ENCODE results near the gene SEMA4D. TPM values are rescaled to one million over a fixed set of nuclear protein-coding genes. Genes with fewer than 3 reads are reported as not detected.

SEMA4D gene
- total RNA-seq, 1 donor from 2014 or later: 49.9 TPM

DNA sequence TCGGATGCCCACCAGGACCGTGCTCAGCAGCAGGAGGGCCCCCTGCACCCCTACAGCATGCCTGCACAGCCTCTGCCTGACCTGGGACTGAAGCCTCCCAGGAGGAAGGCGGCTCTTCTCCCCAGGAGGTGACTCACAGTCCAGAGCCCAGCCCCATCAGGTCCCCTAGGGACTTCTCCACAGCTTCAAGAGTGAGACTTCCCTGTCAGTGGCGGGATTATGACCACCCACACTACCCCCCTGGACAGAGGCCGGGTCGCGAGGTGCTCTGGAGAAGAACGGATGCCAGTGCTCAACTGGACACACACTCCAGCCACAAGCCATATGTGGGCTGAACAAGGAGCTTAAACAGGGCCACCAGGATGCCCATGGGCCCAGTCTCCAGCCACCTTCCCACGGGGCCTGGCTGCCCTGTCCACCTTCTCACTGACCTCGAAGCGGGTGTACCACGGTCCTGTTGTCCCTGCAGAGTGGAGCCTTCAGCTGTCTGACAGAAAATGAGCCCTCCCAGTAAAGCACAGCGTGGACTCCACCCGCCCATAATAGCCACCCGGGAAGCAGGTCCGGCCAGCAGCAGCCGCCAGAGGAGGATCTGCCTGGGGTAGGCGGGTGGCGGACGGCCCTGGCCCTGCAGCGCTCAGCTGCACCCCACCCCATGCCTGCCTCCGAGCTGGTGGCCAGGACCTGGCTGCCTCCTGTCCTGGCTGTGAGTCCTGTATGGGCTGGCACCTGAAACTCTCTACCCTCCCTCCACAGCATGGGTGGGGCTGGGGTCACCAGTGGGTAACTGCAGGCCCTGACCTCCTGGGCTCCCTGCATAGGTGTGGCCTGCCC, 54.7 kb downstream of the SEMA4D start:
- DNase-seq: no peak
- TF ChIP-seq, protein P1, sequence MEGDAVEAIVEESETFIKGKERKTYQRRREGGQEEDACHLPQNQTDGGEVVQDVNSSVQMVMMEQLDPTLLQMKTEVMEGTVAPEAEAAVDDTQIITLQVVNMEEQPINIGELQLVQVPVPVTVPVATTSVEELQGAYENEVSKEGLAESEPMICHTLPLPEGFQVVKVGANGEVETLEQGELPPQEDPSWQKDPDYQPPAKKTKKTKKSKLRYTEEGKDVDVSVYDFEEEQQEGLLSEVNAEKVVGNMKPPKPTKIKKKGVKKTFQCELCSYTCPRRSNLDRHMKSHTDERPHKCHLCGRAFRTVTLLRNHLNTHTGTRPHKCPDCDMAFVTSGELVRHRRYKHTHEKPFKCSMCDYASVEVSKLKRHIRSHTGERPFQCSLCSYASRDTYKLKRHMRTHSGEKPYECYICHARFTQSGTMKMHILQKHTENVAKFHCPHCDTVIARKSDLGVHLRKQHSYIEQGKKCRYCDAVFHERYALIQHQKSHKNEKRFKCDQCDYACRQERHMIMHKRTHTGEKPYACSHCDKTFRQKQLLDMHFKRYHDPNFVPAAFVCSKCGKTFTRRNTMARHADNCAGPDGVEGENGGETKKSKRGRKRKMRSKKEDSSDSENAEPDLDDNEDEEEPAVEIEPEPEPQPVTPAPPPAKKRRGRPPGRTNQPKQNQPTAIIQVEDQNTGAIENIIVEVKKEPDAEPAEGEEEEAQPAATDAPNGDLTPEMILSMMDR (IDR thresholded peaks at IDR 0.05): no peak
- Histone ChIP-seq H3K27me3 (ENCODE audit: low read depth) (no peaks in the 10 kb centered on the region), H3K36me3 (no peaks in the 10 kb centered on the region), H3K4me1 (peaks cover 37% of the 10 kb centered on the region), H3K4me3 (no peak overlapping the region), H3K27ac (no peak overlapping the region), H3K9me3 (no peaks in the 10 kb centered on the region)
- ATAC-seq: no peak
- intact Hi-C loops (cut with DNase I): no loop called here

DNA sequence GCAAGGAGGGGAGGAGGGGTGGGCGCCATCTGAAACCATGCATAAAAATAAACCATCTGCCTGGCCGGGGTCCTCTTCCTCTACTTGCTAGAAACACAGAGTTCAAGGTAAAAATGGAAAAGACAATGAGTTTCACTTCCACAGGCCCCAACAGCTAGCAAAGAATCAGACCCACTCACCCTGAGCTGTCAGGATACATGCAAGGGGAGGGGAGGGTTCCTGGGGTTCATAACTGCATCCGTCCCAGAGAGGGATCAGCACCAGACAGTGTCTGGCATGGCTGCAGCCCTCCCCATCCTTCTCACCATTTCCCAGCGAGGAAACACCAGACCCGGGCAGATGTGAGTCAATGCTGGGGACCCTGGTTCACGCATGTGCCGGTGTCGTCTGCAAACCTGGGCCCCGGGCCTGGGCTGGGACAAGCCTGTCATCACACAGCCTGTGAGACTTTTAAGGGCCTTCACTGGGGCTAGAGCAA, 55.4 kb downstream of the SEMA4D start:
- intact Hi-C loops (cut with DNase I): no loop called here
- Histone ChIP-seq H3K27me3 (ENCODE audit: low read depth) (no peaks in the 10 kb centered on the region), H3K27ac (no peak overlapping the region), H3K4me1 (peaks cover 40% of the 10 kb centered on the region), H3K36me3 (no peaks in the 10 kb centered on the region), H3K9me3 (no peaks in the 10 kb centered on the region), H3K4me3 (no peak overlapping the region)
- ATAC-seq (no peak), DNase-seq (no peak)
- TF ChIP-seq, protein P1 (IDR thresholded peaks at IDR 0.05): no peak

DNA sequence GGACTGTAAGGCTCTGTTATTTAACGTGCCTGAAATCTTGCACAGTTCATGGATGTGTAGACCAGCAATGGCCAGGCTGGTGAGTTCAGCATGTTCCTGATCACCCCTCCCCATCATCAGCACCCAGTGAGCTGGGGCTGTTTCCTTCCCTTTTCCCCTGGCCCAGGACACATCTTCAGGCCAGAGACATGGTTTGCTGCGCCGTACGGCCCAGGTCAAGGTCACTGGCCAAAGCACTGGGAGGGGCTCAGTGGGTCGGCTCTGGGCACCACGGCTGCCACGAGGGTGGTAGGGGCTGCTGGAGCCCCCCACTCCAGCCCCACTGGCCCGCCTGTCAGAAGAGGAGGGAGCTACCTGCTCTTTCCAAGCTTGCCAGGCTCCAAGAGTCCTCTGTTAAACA, 55.9 kb downstream of the SEMA4D start:
- Histone ChIP-seq H3K27ac (no peak overlapping the region), H3K36me3 (no peaks in the 10 kb centered on the region), H3K27me3 (ENCODE audit: low read depth) (no peaks in the 10 kb centered on the region), H3K9me3 (no peaks in the 10 kb centered on the region), H3K4me3 (no peak overlapping the region), H3K4me1 (peaks cover 46% of the 10 kb centered on the region)
- ATAC-seq (no peak), DNase-seq (no peak)
- intact Hi-C loops (cut with DNase I): no loop called here
- TF ChIP-seq, protein P1 (IDR thresholded peaks at IDR 0.05): no peak

DNA sequence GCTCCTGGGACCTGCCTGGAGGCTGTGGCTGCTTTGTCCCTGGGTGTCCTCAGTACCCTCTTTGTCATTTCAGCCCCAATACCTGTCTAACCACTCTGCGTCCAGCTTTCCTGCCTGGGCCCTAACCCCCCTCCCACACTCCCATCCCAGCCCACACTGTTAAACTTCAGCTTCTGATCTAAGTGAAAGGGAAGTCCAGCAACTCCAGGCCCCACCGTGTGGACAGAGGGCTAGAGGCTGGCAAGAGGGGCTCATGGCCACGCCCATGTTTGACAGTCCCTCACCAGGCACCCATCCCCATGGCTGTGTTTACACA, 56.3 kb downstream of the SEMA4D start:
- TF ChIP-seq, protein P1 (IDR thresholded peaks at IDR 0.05): no peak
- Histone ChIP-seq H3K4me3 (no peak overlapping the region), H3K27ac (peak overlapping the region; percentile 62), H3K9me3 (no peaks in the 10 kb centered on the region), H3K27me3 (ENCODE audit: low read depth) (no peaks in the 10 kb centered on the region), H3K36me3 (no peaks in the 10 kb centered on the region), H3K4me1 (peaks cover 50% of the 10 kb centered on the region)
- ATAC-seq: no peak
- intact Hi-C loops (cut with DNase I): no loop called here
- DNase-seq: no peak

DNA sequence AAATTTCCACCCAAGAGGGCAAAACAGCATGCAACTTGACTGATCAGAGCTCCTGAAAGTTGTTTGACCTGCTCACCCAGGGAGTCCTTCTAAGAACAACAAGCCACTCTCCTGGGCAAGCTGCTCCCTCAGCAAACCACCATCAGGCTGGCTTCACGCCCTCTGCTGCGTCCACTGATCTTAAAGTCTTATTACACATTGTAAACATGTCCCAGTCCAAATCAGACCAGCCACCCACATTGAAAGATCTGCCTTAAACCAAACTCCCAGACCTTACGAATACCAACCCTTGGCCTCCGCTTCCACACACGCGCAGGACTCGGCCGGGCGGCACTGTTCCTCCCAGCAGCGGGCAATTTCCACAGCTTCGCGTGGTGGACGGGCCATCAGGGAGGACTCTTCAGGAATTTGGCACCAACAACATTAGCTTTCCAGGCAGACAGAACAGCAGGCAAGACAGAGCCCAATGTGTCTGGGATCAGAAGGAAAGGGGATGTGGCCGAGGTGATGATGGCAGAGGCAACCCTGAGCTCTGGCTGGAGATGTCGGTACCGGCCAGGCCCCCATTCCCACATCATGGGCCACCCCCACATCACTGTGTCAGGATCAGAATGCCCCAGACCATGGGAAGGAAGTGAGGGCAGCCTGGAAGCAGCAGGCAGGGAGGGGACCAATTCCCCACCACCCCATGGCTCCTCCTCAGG, 56.8 kb downstream of the SEMA4D start:
- H3K4me1 ChIP-seq: peaks cover 55% of the 10 kb centered on the region
- H3K4me3 ChIP-seq: no peak overlapping the region
- ATAC-seq (peak; percentile 59 to 68), DNase-seq (peak; percentile 69)
- H3K27ac ChIP-seq: peak overlapping the region; percentile 62
- TF ChIP-seq, protein P1 (IDR thresholded peaks at IDR 0.05): no peak
- intact Hi-C loops (cut with DNase I): no loop called here
- no peaks in the 10 kb centered on the region for H3K9me3 ChIP-seq
- no peaks in the 10 kb centered on the region for H3K27me3 ChIP-seq (ENCODE audit: low read depth)
- no peaks in the 10 kb centered on the region for H3K36me3 ChIP-seq
